Measurements from ENCODE around the gene DPP6.

Gene DPP6

GRCh38 chr7:154868921-154869320, 816.7 kb downstream of the DPP6 start:
- Histone ChIP-seq H3K4me2 (no peak overlapping the region), H3K36me3 (ENCODE audit: insufficient read depth) (no peaks in the 10 kb centered on the region), H3K27me3 (ENCODE audit: insufficient read depth, low read depth) (0 out of 2 replicates have a peak, but pooled peaks cover 8% of the 10 kb centered on the region), H3K79me2 (ENCODE audit: insufficient read depth, low read depth) (no peaks in the 10 kb centered on the region), H4K20me1 (ENCODE audit: insufficient read depth) (no peaks in the 10 kb centered on the region), H3K4me3 (IDR thresholded peaks at IDR 0.05; ENCODE audit: insufficient read depth, low read depth, low read length) (no peak overlapping the region), H2AFZ (ENCODE audit: low read depth) (no peak overlapping the region), H3K27ac (no peak overlapping the region), H3K9ac (no peak overlapping the region), H3K4me1 (ENCODE audit: low read depth, poor library complexity, severe bottlenecking) (no peaks in the 10 kb centered on the region)
- TF ChIP-seq CTCF (conservative IDR thresholded peaks at IDR 0.05; ENCODE audit: low read depth, low read length): no peak

GRCh38 chr7:154869436-154869835, 817.2 kb downstream of the DPP6 start:
- Histone ChIP-seq H3K4me1 (ENCODE audit: low read depth, poor library complexity, severe bottlenecking) (no peaks in the 10 kb centered on the region), H3K36me3 (ENCODE audit: insufficient read depth) (no peaks in the 10 kb centered on the region), H3K4me2 (no peak overlapping the region), H3K4me3 (IDR thresholded peaks at IDR 0.05; ENCODE audit: insufficient read depth, low read depth, low read length) (no peak overlapping the region), H3K27me3 (ENCODE audit: insufficient read depth, low read depth) (0 out of 2 replicates have a peak, but pooled peaks cover 8% of the 10 kb centered on the region), H2AFZ (ENCODE audit: low read depth) (no peak overlapping the region), H3K9ac (no peak overlapping the region), H4K20me1 (ENCODE audit: insufficient read depth) (no peaks in the 10 kb centered on the region), H3K79me2 (ENCODE audit: insufficient read depth, low read depth) (no peaks in the 10 kb centered on the region), H3K27ac (no peak overlapping the region)
- TF ChIP-seq CTCF (conservative IDR thresholded peaks at IDR 0.05; ENCODE audit: low read depth, low read length): no peak

GRCh38 chr7:154871507-154871906, 819.3 kb downstream of the DPP6 start:
- no peak overlapping the region for H3K4me3 ChIP-seq (IDR thresholded peaks at IDR 0.05; ENCODE audit: insufficient read depth, low read depth, low read length)
- no peaks in the 10 kb centered on the region for H4K20me1 ChIP-seq (ENCODE audit: insufficient read depth)
- no peak overlapping the region for H3K27ac ChIP-seq
- no peaks in the 10 kb centered on the region for H3K36me3 ChIP-seq (ENCODE audit: insufficient read depth)
- H3K27me3 ChIP-seq (ENCODE audit: insufficient read depth, low read depth): 0 out of 2 replicates have a peak, but pooled peaks cover 8% of the 10 kb centered on the region
- TF ChIP-seq CTCF (conservative IDR thresholded peaks at IDR 0.05; ENCODE audit: low read depth, low read length): no peak
- no peak overlapping the region for H3K4me2 ChIP-seq
- H3K79me2 ChIP-seq (ENCODE audit: insufficient read depth, low read depth): no peaks in the 10 kb centered on the region
- H2AFZ ChIP-seq (ENCODE audit: low read depth): no peak overlapping the region
- no peak overlapping the region for H3K9ac ChIP-seq
- no peaks in the 10 kb centered on the region for H3K4me1 ChIP-seq (ENCODE audit: low read depth, poor library complexity, severe bottlenecking)

- Histone ChIP-seq H4K20me1 (ENCODE audit: insufficient read depth) (no peaks in the 10 kb centered on the region), H3K36me3 (ENCODE audit: insufficient read depth) (no peaks in the 10 kb centered on the region), H3K4me1 (ENCODE audit: low read depth, poor library complexity, severe bottlenecking) (no peaks in the 10 kb centered on the region), H3K27me3 (ENCODE audit: insufficient read depth, low read depth) (0 out of 2 replicates have a peak, but pooled peaks cover 9% of the 10 kb centered on the region), H3K4me2 (no peak overlapping the region), H2AFZ (ENCODE audit: low read depth) (no peak overlapping the region), H3K9ac (no peak overlapping the region), H3K27ac (no peak overlapping the region), H3K79me2 (ENCODE audit: insufficient read depth, low read depth) (no peaks in the 10 kb centered on the region), H3K4me3 (IDR thresholded peaks at IDR 0.05; ENCODE audit: insufficient read depth, low read depth, low read length) (no peak overlapping the region)
- TF ChIP-seq CTCF (conservative IDR thresholded peaks at IDR 0.05; ENCODE audit: low read depth, low read length): no peak
Observed at GRCh38 chr7:154871928-154872750, 819.9 kb downstream of the DPP6 start.
